Urinary bladder (tissue), 4 donors: ENCODE data around the gene ZSCAN22. TPM values are rescaled to one million over a fixed set of nuclear protein-coding genes. Genes with fewer than 3 reads are reported as not detected.

Experiments
- DNase-seq: peaks from one replicate; pipeline ENCODE4 v3.0.0-alpha.2; 2015; ENCODE audit errors: extremely low spot score
- H3K27ac ChIP-seq: one replicate; pipeline ENCODE4 v1.5.1; 2013; ENCODE audit warnings: low read depth, mild to moderate bottlenecking, moderate library complexity
- H3K36me3 ChIP-seq: one replicate; pipeline ENCODE4 v1.6.1; 2013; ENCODE audit warnings: mild to moderate bottlenecking, moderate library complexity; ENCODE audit not compliant: insufficient read depth
- H3K4me1 ChIP-seq: one replicate; pipeline ENCODE4 v1.6.1; 2013; ENCODE audit warnings: mild to moderate bottlenecking, moderate library complexity; ENCODE audit not compliant: insufficient read depth
- H3K4me3 ChIP-seq: one replicate; pipeline ENCODE4 v1.5.1; 2013; ENCODE audit warnings: low read depth, low read length
- WGBS: extraction: QIAGEN DNeasy Blood & Tissue Kit; methylation state at CpG from one replicate; pipeline ENCODE4 v1.1.7; 2013; 5-methylcytosine and 5-hydroxymethylcytosine counted together
- polyA plus RNA-seq: library from polyadenylated mRNA; stranded (reverse); fragments of 200-250 nt; gene quantifications from one replicate; pipeline ENCODE4 v1.2.3, GENCODE V29; 2013
- small RNA-seq: library from RNA; depleted of rRNA; stranded (forward); fragments of <200 nt; gene quantifications from one replicate; pipeline ENCODE3, GENCODE V24; 2014
- total RNA-seq: library from RNA; depleted of rRNA; stranded (reverse); fragments of >200 nt; gene quantifications from one replicate; pipeline ENCODE4 v1.2.3, GENCODE V29; 2014
- donor health status: healthy with polysubstance abuse.
- donor health status: healthy.

The ZSCAN22 gene
- total and polyA plus RNA-seq, 2 donors: 1.6 to 2.9 TPM

GRCh38 chr19:58382997-58383603 lies 56.3 kb downstream of the ZSCAN22 start:
- H3K4me1 ChIP-seq: peaks cover 2% of the 10 kb centered on the region
- H3K27ac ChIP-seq: no peak overlapping the region
- no peak for DNase-seq
- no peak overlapping the region for H3K4me3 ChIP-seq
- WGBS: 90% methylated on average over 6 of the region's 6 CpGs
- H3K36me3 ChIP-seq: no peaks in the 10 kb centered on the region

DNA sequence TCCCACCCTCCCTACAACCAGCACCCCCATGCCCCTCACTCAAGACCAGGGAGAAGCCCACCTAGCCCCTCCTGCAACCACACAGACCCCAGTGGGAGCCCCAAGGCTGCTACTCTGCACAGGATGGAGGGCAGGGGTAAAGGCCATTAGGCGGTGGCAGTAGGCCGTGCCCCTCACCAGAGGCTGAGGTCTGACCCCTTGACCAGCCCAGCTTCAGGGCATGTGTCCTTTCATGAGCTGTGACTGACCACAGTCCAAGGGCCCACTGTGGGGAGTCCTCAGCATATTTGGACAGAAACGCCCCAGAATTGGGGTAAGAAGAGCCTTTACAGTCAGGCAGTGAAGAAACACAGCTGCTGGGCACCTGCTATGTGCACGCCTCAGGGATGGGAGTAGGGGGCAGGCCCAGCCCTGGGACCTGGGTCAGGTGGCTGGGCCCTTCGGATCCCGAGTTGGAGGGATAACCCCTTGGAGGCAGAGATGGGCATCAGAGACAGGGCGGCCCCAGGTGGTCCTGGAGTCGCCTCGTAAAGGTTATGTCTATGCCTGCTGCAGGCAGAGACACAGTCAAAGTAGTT lies 58.6 kb downstream of the ZSCAN22 start:
- H3K27ac ChIP-seq: peak overlapping the region; percentile 99
- H3K4me1 ChIP-seq: peaks cover 2% of the 10 kb centered on the region
- no peak for DNase-seq
- no peak overlapping the region for H3K4me3 ChIP-seq
- H3K36me3 ChIP-seq: no peaks in the 10 kb centered on the region
- WGBS: 75% methylated on average over 9 of the region's 9 CpGs

- Histone ChIP-seq H3K4me1 (peaks cover 2% of the 10 kb centered on the region), H3K4me3 (peak overlapping the region; percentile 78), H3K27ac (peak overlapping the region; percentile 99), H3K36me3 (no peaks in the 10 kb centered on the region)
- no peak for DNase-seq
- 8% methylated on average over 36 of the region's 36 CpGs for WGBS
Measured at GRCh38 chr19:58385891-58386575, 59.2 kb downstream of the ZSCAN22 start.

DNA sequence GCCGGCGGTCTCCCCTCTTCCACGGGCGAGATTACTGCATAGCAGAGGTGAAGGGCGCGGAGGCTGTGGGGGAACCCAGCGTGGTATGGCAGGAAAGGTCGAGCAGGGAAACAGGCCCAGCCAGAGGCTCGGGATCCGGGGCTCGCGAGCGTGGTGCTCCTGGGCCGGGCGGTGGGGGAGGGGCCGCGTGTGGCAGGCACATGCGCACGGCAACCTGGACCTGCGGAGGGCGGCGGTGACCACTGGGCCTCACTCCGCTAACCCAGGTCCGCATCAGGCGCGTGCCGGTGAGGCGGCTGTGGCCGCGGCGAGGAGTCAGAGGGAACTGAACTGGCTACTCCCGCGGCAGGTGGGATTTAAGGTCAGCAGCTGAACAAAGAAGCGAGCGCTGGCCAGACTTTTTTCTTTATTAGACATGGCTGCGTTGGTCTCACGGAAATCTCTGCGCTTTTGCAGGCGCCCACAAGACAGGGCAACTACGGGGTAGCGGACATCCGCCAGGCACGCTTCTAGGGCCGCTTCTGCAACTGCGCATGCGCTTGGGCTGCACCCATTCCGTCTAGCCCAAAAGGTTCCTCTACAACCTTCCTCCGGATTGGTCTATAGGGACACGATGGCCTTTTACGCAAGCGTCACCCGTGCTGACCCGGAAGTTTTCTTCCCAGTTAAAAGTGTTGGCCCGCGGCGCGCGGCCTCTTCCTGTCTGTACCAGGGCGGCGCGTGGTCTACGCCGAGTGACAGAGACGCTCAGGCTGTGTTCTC lies 60.0 kb downstream of the ZSCAN22 start, which contains the start of gene RPS5:
RPS5 (plus strand) TSS at position 694 of the 762 bp plus-strand sequence. CDS start 869 bp downstream, outside the sequence.
- WGBS: under 1% methylated on average over 64 of the region's 64 CpGs
- H3K4me1 ChIP-seq: peaks cover 2% of the 10 kb centered on the region
- H3K36me3 ChIP-seq: no peaks in the 10 kb centered on the region
- peak; percentile 97 for DNase-seq
- H3K4me3 ChIP-seq: peak within 1 kb of the TSS; percentile 78
- H3K27ac ChIP-seq: peak within 1 kb of the TSS; percentile 99

DNA sequence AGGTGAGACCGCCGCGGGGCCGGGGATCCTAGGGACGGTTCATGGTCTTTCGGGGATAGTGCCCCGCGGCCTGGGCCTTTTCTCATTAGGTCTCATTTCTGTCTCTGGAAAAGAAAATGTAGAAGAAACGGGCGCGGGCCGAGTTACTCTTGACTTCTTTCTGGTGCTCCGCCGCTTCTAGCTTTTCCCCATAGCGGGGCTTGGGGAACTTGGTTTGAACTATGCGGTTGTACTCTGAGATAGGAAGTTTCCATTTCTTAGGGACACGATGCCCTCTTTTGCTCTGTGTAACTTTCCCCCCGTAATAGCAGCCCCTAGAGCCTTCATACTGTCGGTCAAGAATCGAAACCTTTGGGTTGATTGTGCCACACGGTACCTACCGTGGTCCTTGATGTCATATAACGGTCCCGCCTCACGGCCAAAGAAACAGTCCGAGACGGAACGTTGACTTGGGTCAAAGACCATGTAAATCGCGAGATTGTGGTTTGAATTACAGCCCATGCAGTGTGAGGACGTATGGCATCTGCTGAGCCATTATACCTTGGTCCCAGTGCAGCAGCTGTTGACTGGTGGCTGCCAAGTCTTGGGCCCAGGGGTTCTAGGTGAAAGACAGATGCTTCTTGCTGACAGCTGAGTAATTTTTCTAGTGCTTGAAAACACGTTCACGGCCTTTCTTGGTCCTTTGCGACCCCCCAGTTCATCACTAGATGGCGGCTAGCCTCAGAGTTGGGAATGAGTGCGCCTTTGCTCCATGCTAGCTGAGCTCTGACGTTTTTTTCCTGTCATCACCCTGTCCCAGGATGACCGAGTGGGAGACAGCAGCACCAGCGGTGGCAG lies 60.8 kb downstream of the ZSCAN22 start:
- no peaks in the 10 kb centered on the region for H3K36me3 ChIP-seq
- WGBS: 7% methylated on average over 39 of the region's 39 CpGs
- peaks cover 2% of the 10 kb centered on the region for H3K4me1 ChIP-seq
- DNase-seq: no peak
- no peak overlapping the region for H3K27ac ChIP-seq
- H3K4me3 ChIP-seq: peak overlapping the region; percentile 78

- Histone ChIP-seq H3K27ac (no peak overlapping the region), H3K36me3 (no peaks in the 10 kb centered on the region), H3K4me3 (peak overlapping the region; percentile 78), H3K4me1 (peaks cover 2% of the 10 kb centered on the region)
- DNase-seq: no peak
- WGBS: 84% methylated on average over 3 of the region's 3 CpGs
Measured at GRCh38 chr19:58388175-58388526, 61.4 kb downstream of the ZSCAN22 start.

Small RNA genes within 50 kb of the gene (small RNA-seq; reads per million reads assigned to genes)
- not detected for gene MIR4754
- gene MIR6806: 0.18 reads per million
- not detected for gene RNA5SP473

Other genes with a start within 250 kb of the ZSCAN22 start
- 73.1 TPM for gene ZSCAN18, start 228.8 kb upstream of the ZSCAN22 start, total RNA-seq
- gene ZSCAN18, start 228.8 kb upstream of the ZSCAN22 start, polyA plus RNA-seq: 98.2 TPM
- 19.6 TPM for gene ZNF329, start 176.2 kb upstream of the ZSCAN22 start, total RNA-seq
- gene ZNF329, start 176.2 kb upstream of the ZSCAN22 start, polyA plus RNA-seq: 9.4 TPM
- 18.9 TPM for gene ZNF274, start 143.9 kb upstream of the ZSCAN22 start, total RNA-seq
- gene ZNF274, start 143.9 kb upstream of the ZSCAN22 start, polyA plus RNA-seq: 32.1 TPM
- 51.4 TPM for gene ZNF544, start 98.1 kb upstream of the ZSCAN22 start, total RNA-seq
- 23.6 TPM for gene ZNF544, start 98.1 kb upstream of the ZSCAN22 start, polyA plus RNA-seq
- 7.8 TPM for gene ZNF8, start 48.0 kb upstream of the ZSCAN22 start, total RNA-seq
- gene ZNF8, start 48.0 kb upstream of the ZSCAN22 start, polyA plus RNA-seq: 1.8 TPM
- gene ERVK3-1, start 21.6 kb upstream of the ZSCAN22 start, total RNA-seq: 30.1 TPM
- 33.9 TPM for gene ERVK3-1, start 21.6 kb upstream of the ZSCAN22 start, polyA plus RNA-seq
- gene A1BG, start 26.5 kb downstream of the ZSCAN22 start, total RNA-seq: 0.69 TPM
- 19.3 TPM for gene A1BG, start 26.5 kb downstream of the ZSCAN22 start, polyA plus RNA-seq
- 2.1 TPM for gene ZNF497, start 35.8 kb downstream of the ZSCAN22 start, total RNA-seq
- 0.73 TPM for gene ZNF497, start 35.8 kb downstream of the ZSCAN22 start, polyA plus RNA-seq
- gene ZNF837, start 54.0 kb downstream of the ZSCAN22 start, total RNA-seq: 1.5 TPM
- 1.6 TPM for gene ZNF837, start 54.0 kb downstream of the ZSCAN22 start, polyA plus RNA-seq
- gene RPS5, start 60.3 kb downstream of the ZSCAN22 start, total RNA-seq: 1,214 TPM
- gene RPS5, start 60.3 kb downstream of the ZSCAN22 start, polyA plus RNA-seq: 1,879 TPM
- gene RNF225, start 68.7 kb downstream of the ZSCAN22 start, total RNA-seq: not detected
- gene RNF225, start 68.7 kb downstream of the ZSCAN22 start, polyA plus RNA-seq: 0.11 TPM
- gene ZNF584, start 81.7 kb downstream of the ZSCAN22 start, total RNA-seq: 13.6 TPM
- 18.5 TPM for gene ZNF584, start 81.7 kb downstream of the ZSCAN22 start, polyA plus RNA-seq
- 11.9 TPM for gene ZNF132, start 113.2 kb downstream of the ZSCAN22 start, total RNA-seq
- 2.3 TPM for gene ZNF132, start 113.2 kb downstream of the ZSCAN22 start, polyA plus RNA-seq
- 6.6 TPM for gene ZNF324B, start 124.6 kb downstream of the ZSCAN22 start, total RNA-seq
- gene ZNF324B, start 124.6 kb downstream of the ZSCAN22 start, polyA plus RNA-seq: 5.4 TPM
- gene ZNF324, start 140.1 kb downstream of the ZSCAN22 start, total RNA-seq: 9.5 TPM
- 8.6 TPM for gene ZNF324, start 140.1 kb downstream of the ZSCAN22 start, polyA plus RNA-seq
- 6.0 TPM for gene ZNF446, start 149.4 kb downstream of the ZSCAN22 start, total RNA-seq
- 16.2 TPM for gene ZNF446, start 149.4 kb downstream of the ZSCAN22 start, polyA plus RNA-seq
- gene SLC27A5, start 185.0 kb downstream of the ZSCAN22 start, total RNA-seq: 3.5 TPM
- 16.8 TPM for gene SLC27A5, start 185.0 kb downstream of the ZSCAN22 start, polyA plus RNA-seq
- 3.3 TPM for gene ZBTB45, start 192.8 kb downstream of the ZSCAN22 start, total RNA-seq
- gene ZBTB45, start 192.8 kb downstream of the ZSCAN22 start, polyA plus RNA-seq: 18.4 TPM
- gene TRIM28, start 217.1 kb downstream of the ZSCAN22 start, total RNA-seq: 177 TPM
- gene TRIM28, start 217.1 kb downstream of the ZSCAN22 start, polyA plus RNA-seq: 282 TPM
- gene CHMP2A, start 228.1 kb downstream of the ZSCAN22 start, total RNA-seq: 38.4 TPM
- gene CHMP2A, start 228.1 kb downstream of the ZSCAN22 start, polyA plus RNA-seq: 212 TPM
- 31.0 TPM for gene UBE2M, start 231.6 kb downstream of the ZSCAN22 start, total RNA-seq
- 69.3 TPM for gene UBE2M, start 231.6 kb downstream of the ZSCAN22 start, polyA plus RNA-seq
- gene MZF1, start 246.3 kb downstream of the ZSCAN22 start, total RNA-seq: 12.4 TPM
- 22.1 TPM for gene MZF1, start 246.3 kb downstream of the ZSCAN22 start, polyA plus RNA-seq